GM18951 (cell line): ENCODE results near the gene KCTD17.

ENCODE experiments used
- POLR2A ChIP-seq: IDR thresholded peaks from 4 replicates; pipeline ENCODE4 v1.6.1; 2011; ENCODE audit warnings: mild to moderate bottlenecking; ENCODE audit not compliant: insufficient read length, insufficient read depth; ENCODE audit errors: extremely low read depth
- in situ Hi-C: fragments of 300-500 bp; cut with MboI; formaldehyde crosslinking; loops from one replicate; pipeline ENCODE4 v1.12.0; 2022; ENCODE audit warnings: low sequenced_read_pairs, mixed read lengths, inconsistent platforms; ENCODE audit not compliant: unreplicated experiment

The KCTD17 gene

DNA sequence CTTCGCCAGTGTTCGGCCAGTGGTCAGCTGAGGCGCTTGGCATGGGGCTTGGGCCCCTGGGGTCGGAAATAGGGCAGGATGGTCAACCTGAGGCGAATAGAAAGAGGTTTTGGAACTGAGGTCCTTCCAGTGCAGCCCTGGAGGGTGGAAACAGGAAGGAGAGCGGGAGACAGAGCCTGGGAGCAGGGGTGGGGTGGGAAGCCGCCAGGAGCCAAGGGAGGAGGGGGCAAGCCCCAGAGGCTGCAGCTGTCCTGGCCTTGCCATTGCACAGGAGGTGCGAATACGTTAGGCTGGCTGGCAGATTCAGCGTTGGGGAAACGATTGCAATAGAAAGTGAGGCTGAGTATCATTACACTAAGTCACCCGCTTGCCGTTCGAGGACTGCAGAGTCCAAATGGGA lies 13.9 kb upstream of the KCTD17 start:
- in situ Hi-C loops: no loop called here

DNA sequence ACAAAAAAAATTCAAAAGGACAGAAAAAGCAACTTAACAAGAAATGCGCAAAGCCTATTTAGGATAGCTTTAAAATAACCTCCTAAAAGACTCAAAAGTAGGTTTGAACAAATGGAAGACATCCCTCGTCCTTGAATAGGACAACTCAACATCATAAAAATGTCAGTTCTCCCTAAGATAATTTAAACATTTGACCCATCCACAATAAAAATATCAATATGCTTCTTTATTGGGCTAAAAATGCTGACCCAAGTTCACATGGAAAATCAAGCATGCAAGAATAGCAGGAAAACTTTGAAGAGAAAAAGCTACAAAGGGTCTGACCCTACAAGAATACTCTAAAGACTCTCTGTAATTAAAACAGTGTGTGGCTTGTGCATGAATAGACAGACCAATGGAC lies 12.1 kb upstream of the KCTD17 start:
- TF ChIP-seq POLR2A: no peak
- in situ Hi-C loops: no loop called here

More for the DNA sequence above, 13.9 kb upstream of the KCTD17 start:
- no peak for TF ChIP-seq POLR2A

DNA sequence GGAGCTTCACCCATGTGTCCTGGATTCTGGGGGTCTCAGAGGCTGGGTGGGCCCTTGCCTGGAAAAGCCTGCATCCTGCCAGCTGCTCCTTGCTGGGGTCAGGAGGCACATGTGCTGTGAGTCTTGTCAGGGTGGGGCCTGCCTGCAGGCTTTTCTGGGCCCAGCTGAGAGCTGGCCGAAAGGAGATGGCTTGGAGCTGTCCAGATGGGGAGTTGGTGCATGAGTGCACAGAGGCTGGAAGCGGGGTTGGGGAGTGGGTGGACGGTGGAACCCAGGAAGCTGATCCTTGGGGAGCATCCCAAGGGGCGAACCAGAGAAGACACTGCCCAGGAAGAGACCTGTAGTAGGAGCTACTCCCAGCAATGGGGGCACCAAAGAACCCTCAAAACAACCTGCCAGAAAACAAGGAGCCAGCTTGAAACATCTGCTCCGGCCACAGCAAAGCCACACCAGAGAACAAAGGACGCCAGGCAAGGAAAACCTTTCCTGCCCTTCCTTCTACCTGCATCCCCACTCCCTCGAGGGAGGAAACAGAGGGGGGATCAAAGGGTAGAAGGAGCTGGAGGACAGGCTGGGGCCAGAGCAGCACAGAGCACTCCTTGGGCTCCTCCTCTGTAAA lies 8.2 kb upstream of the KCTD17 start:
- in situ Hi-C loops: no loop called here
- TF ChIP-seq POLR2A: no peak

DNA sequence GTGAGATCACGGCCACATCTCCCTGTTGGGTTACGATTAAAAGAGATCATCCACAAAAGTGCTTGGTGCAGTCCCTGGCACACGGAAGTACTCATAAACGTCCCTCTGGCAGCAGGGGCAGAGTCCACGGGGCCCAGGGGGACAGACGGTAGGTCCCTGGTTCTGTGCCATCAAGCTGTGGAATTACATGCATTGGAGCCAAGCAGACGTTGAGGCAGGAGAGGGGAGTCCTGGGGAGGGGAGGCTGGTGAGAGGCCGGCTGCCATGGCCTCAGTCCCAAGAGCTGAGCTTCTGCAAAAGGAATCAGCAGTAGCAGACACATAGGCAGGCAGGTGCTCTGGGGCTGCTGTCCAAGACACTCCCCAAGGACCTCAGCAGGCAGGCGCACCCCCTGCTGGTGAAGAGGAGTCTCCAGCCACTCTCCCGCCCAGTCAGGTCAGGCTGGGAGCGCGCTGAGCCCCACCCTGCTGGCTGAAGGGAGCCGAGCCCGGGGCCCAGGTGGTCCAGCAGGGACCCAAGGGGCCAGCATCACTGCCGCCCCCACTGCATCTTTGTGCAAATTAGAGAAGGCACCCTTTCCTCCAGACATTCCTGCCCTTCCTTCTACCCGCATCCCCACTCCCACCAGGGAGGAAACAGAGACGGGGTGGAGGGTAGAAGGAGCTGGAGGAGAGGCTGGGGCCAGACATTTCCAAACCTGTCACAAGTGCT lies 7.6 kb upstream of the KCTD17 start:
- in situ Hi-C loops: no loop called here
- TF ChIP-seq POLR2A: no peak

DNA sequence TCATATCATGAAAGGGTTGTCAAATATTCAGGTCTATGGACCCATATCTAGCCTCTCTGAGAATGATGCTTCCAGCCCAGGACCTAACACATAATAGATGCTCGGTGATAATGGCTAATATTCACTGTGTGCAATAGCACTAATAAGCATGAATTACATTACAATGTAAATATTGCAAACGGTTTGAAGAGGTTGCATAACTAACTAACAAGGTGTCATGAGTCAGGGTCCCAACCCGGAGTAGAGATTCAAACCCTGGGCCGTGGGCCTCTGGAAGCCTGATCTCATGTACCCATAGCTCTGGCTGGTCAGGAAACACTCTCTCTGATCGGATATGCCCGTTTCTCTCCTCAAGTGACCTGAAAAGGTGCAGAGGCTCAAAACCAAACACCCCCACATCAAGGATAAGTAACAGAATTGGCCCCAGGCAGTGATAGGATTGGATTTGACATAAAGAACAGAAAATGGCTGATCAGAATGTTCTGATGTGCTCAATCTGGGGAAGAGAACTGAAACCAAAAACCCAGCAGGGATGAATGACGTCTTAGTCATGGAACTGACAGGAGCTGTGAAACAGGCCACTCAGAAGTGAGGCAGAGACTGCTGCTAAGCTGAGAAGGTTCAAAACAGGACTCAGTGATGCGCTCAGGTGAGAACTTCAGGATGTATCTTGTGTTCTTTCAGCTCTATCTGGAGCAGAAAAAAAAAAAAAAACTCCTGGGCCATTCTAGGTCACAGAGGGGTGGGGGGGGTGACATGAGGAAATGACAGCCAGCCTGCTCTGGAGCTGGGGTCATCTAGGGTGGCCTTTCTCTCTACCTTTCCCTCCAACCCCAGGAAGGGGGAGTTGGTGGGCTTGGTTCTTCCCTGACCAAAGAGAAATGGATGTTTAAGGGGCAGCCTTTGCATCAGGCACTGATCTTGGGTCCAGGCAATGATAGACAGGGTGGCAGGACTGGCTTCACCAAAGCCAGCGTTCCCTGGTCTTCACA lies 6.6 kb upstream of the KCTD17 start:
- TF ChIP-seq POLR2A: no peak
- in situ Hi-C loops: no loop called here

DNA sequence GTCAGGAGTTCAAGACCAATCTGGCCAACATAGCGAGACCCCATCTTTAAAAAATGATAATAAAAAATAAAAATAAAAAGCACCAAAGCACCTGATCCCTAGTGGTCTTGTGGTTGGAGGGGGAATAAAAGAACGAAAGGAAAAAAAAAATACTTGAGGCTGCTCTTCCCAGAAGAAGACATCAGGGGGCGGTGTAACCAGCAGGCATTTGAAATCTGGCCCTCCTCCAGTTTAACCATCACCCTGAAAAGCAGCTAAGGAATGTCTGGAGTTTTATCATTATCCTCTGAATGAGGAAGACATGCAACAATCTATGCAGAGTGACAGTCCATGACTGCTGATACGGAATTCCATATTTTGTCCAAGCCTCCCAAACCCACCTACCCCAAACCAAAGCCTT lies 5.6 kb upstream of the KCTD17 start:
- no peak for TF ChIP-seq POLR2A
- in situ Hi-C loops: no loop called here

DNA sequence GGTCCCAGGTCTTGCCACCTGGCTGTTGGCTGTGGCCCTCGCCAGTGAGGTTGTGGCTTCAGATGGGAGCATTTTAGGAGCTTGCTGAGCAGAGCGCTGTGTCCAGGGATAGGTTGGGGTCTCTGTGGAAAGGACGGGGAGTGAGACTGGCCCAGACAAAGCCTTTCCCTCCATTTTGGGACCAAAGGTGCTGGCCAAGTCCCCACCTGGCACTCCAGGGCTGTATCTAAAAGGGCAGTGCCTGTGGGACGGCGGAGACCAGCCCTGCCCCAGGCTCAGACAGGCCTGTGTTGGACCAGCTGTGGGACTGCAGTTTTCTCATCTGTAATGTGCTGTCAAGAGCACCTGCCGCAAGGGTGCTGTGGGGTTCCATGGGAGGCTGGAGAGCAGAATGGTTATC lies 5.0 kb upstream of the KCTD17 start:
- in situ Hi-C loops: no loop called here
- no peak for TF ChIP-seq POLR2A

DNA sequence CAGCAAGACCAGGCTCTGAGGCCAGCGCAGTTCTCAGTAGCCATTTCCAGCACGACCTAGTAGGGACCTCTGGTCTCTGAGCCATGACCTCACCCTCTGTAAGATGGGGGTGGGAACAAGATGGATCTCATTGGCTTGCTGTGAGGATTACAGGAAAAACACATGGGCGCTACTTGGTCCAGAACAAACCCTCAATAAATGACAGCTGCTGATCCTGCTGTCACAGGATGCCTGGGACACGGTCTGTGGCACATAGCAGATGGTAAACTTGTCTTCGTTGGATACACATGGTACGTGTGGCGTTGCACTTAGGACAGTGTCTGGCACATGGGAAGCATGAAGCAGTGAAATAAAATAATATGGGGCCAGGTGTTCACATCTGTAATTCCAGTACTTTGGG lies 4.5 kb upstream of the KCTD17 start:
- TF ChIP-seq POLR2A: no peak
- in situ Hi-C loops: no loop called here

DNA sequence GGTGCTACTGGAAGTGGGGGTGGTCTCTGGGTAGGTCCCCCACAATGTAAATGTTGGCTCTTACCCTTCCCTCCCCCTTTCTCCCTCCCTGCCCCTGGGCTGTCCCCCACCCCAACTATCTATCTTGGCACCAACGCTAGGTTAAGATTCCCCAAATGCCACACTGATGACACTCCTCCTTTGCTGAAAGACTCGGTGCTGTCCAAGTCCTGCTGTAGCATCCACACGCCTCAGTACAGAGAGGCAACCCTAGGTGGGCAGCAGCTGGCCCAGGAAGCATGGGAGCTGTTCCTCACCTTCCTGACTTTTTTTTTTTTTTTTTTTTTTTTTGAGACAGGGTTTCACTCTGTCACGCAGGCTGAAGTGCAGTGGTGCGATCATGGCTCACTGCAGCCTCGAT lies 3.4 kb upstream of the KCTD17 start:
- no peak for TF ChIP-seq POLR2A
- in situ Hi-C loops: no loop called here

DNA sequence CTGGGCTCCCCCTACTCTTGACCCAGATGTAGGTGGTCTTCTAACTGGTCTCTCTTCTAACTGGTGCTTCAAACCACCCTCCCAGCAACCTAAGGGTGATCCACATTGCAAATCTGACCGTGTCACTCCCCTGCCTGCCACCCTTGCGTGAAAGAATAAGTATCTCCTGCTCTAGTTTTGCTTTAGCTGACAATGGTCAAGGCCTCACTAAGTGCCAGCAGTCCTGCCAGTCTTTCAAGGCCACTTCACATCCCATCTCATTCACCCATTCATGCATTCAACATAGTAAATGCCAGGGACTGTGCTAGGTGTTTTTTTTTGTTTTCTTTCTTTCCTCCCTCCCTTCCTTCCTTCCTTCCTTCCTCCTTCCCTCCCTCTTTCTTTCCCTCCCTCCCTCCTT lies 2.3 kb upstream of the KCTD17 start:
- TF ChIP-seq POLR2A: no peak
- in situ Hi-C loops: no loop called here

DNA sequence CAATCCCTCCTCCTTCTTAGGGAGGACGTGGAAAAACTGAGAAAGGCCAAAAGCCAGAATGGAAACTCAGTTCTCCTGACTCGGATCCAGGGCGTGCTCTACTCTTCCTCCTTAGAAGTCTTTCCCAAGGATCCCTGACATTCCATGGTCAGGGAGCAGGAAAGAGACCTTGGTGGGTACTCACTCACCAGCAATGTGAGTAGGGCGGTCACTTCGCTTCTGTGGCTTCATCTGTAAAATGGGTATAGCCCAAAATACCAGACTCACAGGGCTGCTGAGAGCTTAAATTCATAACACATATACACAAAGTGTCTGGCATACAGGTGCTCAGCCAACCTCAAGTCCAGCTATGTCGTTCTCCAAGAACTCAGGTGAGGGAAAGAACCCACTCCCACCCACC lies 629 bp upstream of the KCTD17 start:
- TF ChIP-seq POLR2A: no peak
- in situ Hi-C loops: no loop called here

DNA sequence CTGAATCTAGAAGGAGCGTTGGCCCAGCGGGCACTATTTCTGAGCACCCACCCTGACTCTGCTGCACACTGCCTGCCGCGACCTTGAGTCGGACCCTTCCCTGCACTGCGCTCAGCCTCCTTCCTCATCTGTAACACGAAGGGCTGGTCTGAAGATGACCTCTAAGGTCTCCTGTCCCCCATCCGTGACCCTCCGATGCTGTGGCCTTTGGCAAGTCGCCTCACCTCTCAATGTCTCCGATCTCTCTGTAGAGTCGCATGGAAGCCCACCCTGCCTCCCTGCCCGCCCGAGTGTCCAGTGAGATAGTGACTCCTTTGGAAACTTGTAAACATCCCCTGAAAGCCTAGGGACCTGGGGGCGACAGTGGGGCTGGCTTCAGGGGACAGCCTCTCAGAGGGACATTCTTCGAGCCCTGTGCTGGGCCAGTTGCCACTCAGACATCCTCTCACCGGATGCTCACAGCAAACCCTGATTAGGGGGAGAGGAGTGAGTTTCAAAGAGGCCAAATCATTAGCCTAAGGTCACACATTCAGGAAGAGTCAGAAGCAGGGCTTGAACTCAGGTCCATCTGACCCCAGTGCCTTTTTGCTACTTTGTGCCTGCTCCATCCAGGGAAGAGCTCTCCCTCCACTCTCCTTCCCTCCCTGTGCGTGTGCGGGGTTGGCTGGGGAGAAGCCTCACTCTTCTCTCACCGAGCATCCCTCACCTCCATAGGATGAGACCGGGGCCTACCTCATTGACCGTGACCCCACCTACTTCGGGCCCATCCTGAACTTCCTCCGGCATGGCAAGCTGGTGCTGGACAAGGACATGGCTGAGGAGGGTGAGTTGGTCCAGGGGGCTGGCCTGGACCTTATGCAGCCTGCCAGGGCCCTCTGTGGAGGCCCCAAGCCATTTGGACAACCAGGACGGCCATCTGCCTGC lies 1.1 kb downstream of the KCTD17 start:
- in situ Hi-C loops: no loop called here
- no peak for TF ChIP-seq POLR2A
